Astrocyte (in vitro differentiated cells and primary cell): ENCODE results near the gene HCN1. TPM values are rescaled to one million over a fixed set of nuclear protein-coding genes. Genes with fewer than 3 reads are reported as not detected.

Experiments used
- DNase-seq: peaks from one replicate; pipeline ENCODE4 v3.0.0-alpha.2; 2010; ENCODE audit warnings: low read depth
- FAIRE-seq: peaks from 2 replicates; lab custom pipeline; 2011; peaks lifted over from hg19 to GRCh38; lab: Jason Lieb, UNC
- H2AFZ ChIP-seq: 2 replicates; pipeline ENCODE4 v1.6.0; 2012; ENCODE audit warnings: low read depth, low read length, inconsistent platforms
- H3K27ac ChIP-seq: 2 replicates; pipeline ENCODE4 v1.5.1; 2011; ENCODE audit warnings: low read depth, low read length, inconsistent platforms
- H3K27me3 ChIP-seq: 2 replicates; pipeline ENCODE4 v1.6.0; 2011; ENCODE audit warnings: low read length, inconsistent platforms; ENCODE audit not compliant: insufficient read depth
- H3K36me3 ChIP-seq: 2 replicates; pipeline ENCODE4 v1.5.1; 2011; ENCODE audit warnings: low read length, inconsistent platforms; ENCODE audit not compliant: insufficient read depth
- H3K4me1 ChIP-seq: 2 replicates; pipeline ENCODE4 v1.5.1; 2011; ENCODE audit warnings: low read length, inconsistent platforms; ENCODE audit not compliant: insufficient read depth
- H3K4me2 ChIP-seq: 2 replicates; pipeline ENCODE4 v1.6.0; 2012; ENCODE audit warnings: low read length, inconsistent platforms
- H3K4me3 ChIP-seq: 2 replicates; pipeline ENCODE4 v1.5.1; 2011; ENCODE audit warnings: low read depth, mild to moderate bottlenecking, low read length, inconsistent platforms; ENCODE audit not compliant: insufficient read depth
- H3K79me2 ChIP-seq: 2 replicates; pipeline ENCODE4 v1.6.0; 2012; ENCODE audit warnings: mild to moderate bottlenecking, low read length, inconsistent platforms; ENCODE audit not compliant: insufficient read depth
- H3K9ac ChIP-seq: 2 replicates; pipeline ENCODE4 v1.6.0; 2012; ENCODE audit warnings: mild to moderate bottlenecking, low read length, inconsistent platforms
- H3K9me3 ChIP-seq: 2 replicates; pipeline ENCODE4 v1.5.1; 2012; ENCODE audit warnings: low read depth, mild to moderate bottlenecking, low read length, inconsistent platforms; ENCODE audit not compliant: insufficient read depth
- H4K20me1 ChIP-seq: 2 replicates; pipeline ENCODE4 v1.6.0; 2012; ENCODE audit warnings: low read length, inconsistent platforms; ENCODE audit not compliant: insufficient read depth
- H3K27ac Mint-ChIP-seq: one replicate; pipeline ENCODE4 v1.8.0; 2021; ENCODE audit warnings: mild to moderate bottlenecking, mixed read lengths; ENCODE audit not compliant: unreplicated experiment
- H3K27me3 Mint-ChIP-seq: one replicate; pipeline ENCODE4 v1.8.0; 2021; ENCODE audit warnings: low read depth, mixed read lengths; ENCODE audit not compliant: unreplicated experiment
- H3K36me3 Mint-ChIP-seq: one replicate; pipeline ENCODE4 v1.8.0; 2021; ENCODE audit warnings: low read depth, mixed read lengths; ENCODE audit not compliant: unreplicated experiment
- H3K4me1 Mint-ChIP-seq: one replicate; pipeline ENCODE4 v1.8.0; 2021; ENCODE audit warnings: low read depth, mixed read lengths; ENCODE audit not compliant: unreplicated experiment
- H3K4me3 Mint-ChIP-seq: one replicate; pipeline ENCODE4 v1.8.0; 2021; ENCODE audit warnings: mild to moderate bottlenecking, moderate library complexity, mixed read lengths; ENCODE audit not compliant: unreplicated experiment
- H3K9me3 Mint-ChIP-seq: one replicate; pipeline ENCODE4 v1.8.0; 2021; ENCODE audit warnings: mild to moderate bottlenecking, mixed read lengths; ENCODE audit not compliant: unreplicated experiment
- CTCF ChIP-seq: IDR thresholded peaks from 2 replicates; pipeline ENCODE4 v1.5.1; 2011; ENCODE audit warnings: low read depth, mild to moderate bottlenecking, inconsistent platforms, low read length, moderate library complexity; ENCODE audit not compliant: insufficient read depth
- EZH2 ChIP-seq: IDR thresholded peaks from 2 replicates; pipeline ENCODE4 v1.6.1; 2012; ENCODE audit warnings: mild to moderate bottlenecking, low read length, inconsistent platforms; ENCODE audit not compliant: insufficient read depth
- total RNA-seq: library from RNA; stranded (reverse); gene quantifications from 2 replicates; pipeline ENCODE4 v1.2.1, GENCODE V29; 2021

The HCN1 gene
- total RNA-seq, 1 donor from 2014 or later: 0.11 TPM

GRCh38 chr5:45414620-45415573 is 281.3 kb downstream of the HCN1 start:
- Mint-ChIP-seq H3K36me3 (no peaks in the 10 kb centered on the region), H3K27ac (no peak overlapping the region), H3K27me3 (no peaks in the 10 kb centered on the region), H3K4me3 (no peak overlapping the region), H3K9me3 (no peaks in the 10 kb centered on the region), H3K4me1 (peaks cover 16% of the 10 kb centered on the region)
- H3K27me3 ChIP-seq: no peaks in the 10 kb centered on the region
- DNase-seq (no peak), FAIRE-seq (no peak)
- H3K4me3 ChIP-seq: no peak overlapping the region
- no peaks in the 10 kb centered on the region for H3K36me3 ChIP-seq
- no peaks in the 10 kb centered on the region for H3K4me1 ChIP-seq
- no peaks in the 10 kb centered on the region for H3K79me2 ChIP-seq
- TF ChIP-seq CTCF: no peak
- no peak for TF ChIP-seq EZH2
- H3K27ac ChIP-seq: no peak overlapping the region
- H3K9ac ChIP-seq: no peak overlapping the region
- H3K4me2 ChIP-seq: no peak overlapping the region
- no peaks in the 10 kb centered on the region for H3K9me3 ChIP-seq
- H4K20me1 ChIP-seq: no peaks in the 10 kb centered on the region
- no peak overlapping the region for H2AFZ ChIP-seq

GRCh38 chr5:45411971-45412612 is 284.1 kb downstream of the HCN1 start:
- Mint-ChIP-seq H3K27ac (no peak overlapping the region), H3K36me3 (no peaks in the 10 kb centered on the region), H3K9me3 (no peaks in the 10 kb centered on the region), H3K27me3 (no peaks in the 10 kb centered on the region), H3K4me1 (peaks cover 14% of the 10 kb centered on the region), H3K4me3 (no peak overlapping the region)
- Histone ChIP-seq H2AFZ (no peak overlapping the region), H3K27ac (no peak overlapping the region), H4K20me1 (no peaks in the 10 kb centered on the region), H3K27me3 (no peaks in the 10 kb centered on the region), H3K9me3 (no peaks in the 10 kb centered on the region), H3K36me3 (no peaks in the 10 kb centered on the region), H3K79me2 (no peaks in the 10 kb centered on the region), H3K4me1 (no peaks in the 10 kb centered on the region), H3K4me2 (no peak overlapping the region), H3K4me3 (no peak overlapping the region), H3K9ac (no peak overlapping the region)
- FAIRE-seq: no peak
- TF ChIP-seq CTCF (no peak), EZH2 (no peak)
- peak; percentile 21 for DNase-seq
